Activated naive CD4-positive, alpha-beta T cell treated with anti-CD3 and anti-CD28 coated beads, Interleukin-2, amount 50 U/mL, for 72 hours (primary cell): ENCODE results near the gene LMF1. TPM values are rescaled to one million over a fixed set of nuclear protein-coding genes. Genes with fewer than 3 reads are reported as not detected.
A peak's percentile ranks its signal among the peaks of the same experiment; 100 is the strongest.
"Not testable (repeated sequence)": the region's sequence is repeated elsewhere in the genome, so short reads cannot be mapped to it uniquely, and the experiment has no call there.

Experiments
- ATAC-seq, 2 donors: fragments of 150-1000 bp; cut with Tn5 transposase; 2 replicates each; pipeline ENCODE4 v1.10.0; 2021; ENCODE audit warnings: mild to moderate bottlenecking in 2 of 2, moderate library complexity in 2 of 2
- DNase-seq, 2 donors: peaks; one replicate each; pipeline ENCODE4 v3.0.0; 2021 to 2022; ENCODE audit warnings: low spot score in 2 of 2
- H3K27ac Mint-ChIP-seq, 2 donors: one replicate each; pipeline ENCODE4 v1.8.0; 2022; ENCODE audit warnings: mild to moderate bottlenecking in 2 of 2, mixed read lengths in 2 of 2
- H3K36me3 Mint-ChIP-seq, 2 donors: one replicate each; pipeline ENCODE4 v1.8.0; 2022; ENCODE audit warnings: mixed read lengths in 2 of 2
- H3K9me3 Mint-ChIP-seq, 2 donors: one replicate each; pipeline ENCODE4 v1.8.0; 2022; ENCODE audit warnings: mixed read lengths in 2 of 2
- total RNA-seq, 2 donors: library from RNA; stranded (reverse); gene quantifications; one replicate each; pipeline ENCODE4 v1.2.3, GENCODE V29; 2022

Gene LMF1
- total RNA-seq, 2 donors from 2014 or later, result 13.0 to 19.1 TPM

GRCh38 chr16:830871-831570 is 139.8 kb downstream of the LMF1 start:
- Mint-ChIP-seq H3K36me3 (peaks cover 5% of the 10 kb centered on the region in 2 donors), H3K27ac (no peak overlapping the region), H3K9me3 (no peaks in the 10 kb centered on the region)
- no peak for ATAC-seq
- DNase-seq, result no peak

DNA sequence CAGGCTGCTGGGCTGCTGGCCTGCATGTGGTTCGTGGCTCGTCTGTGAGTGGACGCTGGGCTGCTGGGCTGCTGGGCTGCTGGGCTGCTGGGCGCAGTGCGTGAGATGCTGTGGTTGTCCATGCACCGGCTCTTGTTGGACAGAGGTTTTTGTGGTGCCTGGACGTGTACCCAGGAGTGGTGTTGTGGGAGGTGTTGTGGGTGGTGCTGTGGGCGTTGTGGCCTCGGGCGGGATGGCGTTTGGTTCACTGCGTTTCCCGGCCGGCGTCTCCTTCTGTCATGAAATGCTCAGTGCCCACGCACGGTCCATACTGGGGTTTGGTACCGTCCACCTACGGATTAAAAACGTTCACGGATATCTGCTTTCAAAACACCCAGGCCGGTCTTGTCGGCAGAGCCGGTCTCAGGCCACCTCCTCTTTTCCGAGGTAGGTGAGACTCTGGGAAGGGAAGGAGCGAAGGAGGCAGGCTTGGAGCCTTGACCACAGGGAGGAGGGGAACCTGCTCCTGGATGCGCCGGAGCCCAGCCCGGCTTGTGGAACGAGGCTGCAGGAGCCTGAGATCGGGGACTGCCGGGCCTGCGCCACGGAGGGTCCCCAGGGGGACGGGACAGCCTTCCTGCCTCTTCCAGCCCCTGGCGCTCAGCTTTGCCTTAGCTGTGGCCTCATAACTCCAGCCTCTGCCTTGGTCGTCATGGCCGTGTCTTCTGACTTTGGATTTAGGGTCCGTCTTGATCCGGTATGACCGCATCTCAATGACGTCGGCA is 140.5 kb downstream of the LMF1 start:
- ATAC-seq, result no peak
- no peaks in the 10 kb centered on the region for H3K36me3 Mint-ChIP-seq
- H3K27ac Mint-ChIP-seq, result no peak overlapping the region
- no peak for DNase-seq
- no peaks in the 10 kb centered on the region for H3K9me3 Mint-ChIP-seq

GRCh38 chr16:828891-829290 is 141.9 kb downstream of the LMF1 start:
- DNase-seq, result no peak

GRCh38 chr16:827513-827912 is 143.3 kb downstream of the LMF1 start:
- no peak overlapping the region for H3K27ac Mint-ChIP-seq
- DNase-seq (no peak), ATAC-seq (no peak)
- no peaks in the 10 kb centered on the region for H3K36me3 Mint-ChIP-seq
- no peaks in the 10 kb centered on the region for H3K9me3 Mint-ChIP-seq

More at GRCh38 chr16:828891-829290, 141.9 kb downstream of the LMF1 start:
- no peak for ATAC-seq
- Mint-ChIP-seq H3K36me3 (no peaks in the 10 kb centered on the region), H3K9me3 (no peaks in the 10 kb centered on the region), H3K27ac (no peak overlapping the region)

GRCh38 chr16:825341-826061 is 145.3 kb downstream of the LMF1 start:
- Mint-ChIP-seq H3K27ac (no peak overlapping the region), H3K9me3 (no peaks in the 10 kb centered on the region), H3K36me3 (no peaks in the 10 kb centered on the region)
- DNase-seq (no peak), ATAC-seq (no peak)

- no peak for DNase-seq
- no peak for ATAC-seq
- H3K36me3 Mint-ChIP-seq, result no peaks in the 10 kb centered on the region
- H3K9me3 Mint-ChIP-seq, result no peaks in the 10 kb centered on the region
- no peak overlapping the region for H3K27ac Mint-ChIP-seq
These were observed 146.2 kb downstream of the LMF1 start for GRCh38 chr16:824601-825000.

DNA sequence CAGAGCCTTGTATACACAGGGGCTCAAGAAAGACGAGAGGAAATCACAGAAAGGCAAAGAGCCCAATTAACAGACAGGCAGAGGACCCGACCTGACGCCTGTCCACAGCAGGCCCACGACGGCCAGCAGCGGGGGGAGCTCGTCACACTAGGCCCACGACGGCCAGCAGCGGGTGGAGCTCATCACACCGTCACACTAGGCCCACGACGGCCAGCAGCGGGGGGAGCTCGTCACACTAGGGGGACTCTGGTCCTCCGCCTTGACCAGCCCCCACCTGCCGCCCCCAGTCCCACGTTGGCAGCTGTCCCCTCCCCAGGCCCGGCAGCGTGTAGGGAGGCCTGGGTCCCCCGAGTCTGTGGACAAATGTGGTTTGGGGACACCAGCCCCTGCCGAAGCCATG is 146.6 kb downstream of the LMF1 start:
- no peak for DNase-seq
- no peak for ATAC-seq
- Mint-ChIP-seq H3K36me3 (no peaks in the 10 kb centered on the region), H3K27ac (no peak overlapping the region), H3K9me3 (no peaks in the 10 kb centered on the region)

- ATAC-seq (no peak), DNase-seq (no peak)
- Mint-ChIP-seq H3K9me3 (no peaks in the 10 kb centered on the region), H3K27ac (no peak overlapping the region), H3K36me3 (no peaks in the 10 kb centered on the region)
These were observed 147.9 kb downstream of the LMF1 start for GRCh38 chr16:822909-823297.

DNA sequence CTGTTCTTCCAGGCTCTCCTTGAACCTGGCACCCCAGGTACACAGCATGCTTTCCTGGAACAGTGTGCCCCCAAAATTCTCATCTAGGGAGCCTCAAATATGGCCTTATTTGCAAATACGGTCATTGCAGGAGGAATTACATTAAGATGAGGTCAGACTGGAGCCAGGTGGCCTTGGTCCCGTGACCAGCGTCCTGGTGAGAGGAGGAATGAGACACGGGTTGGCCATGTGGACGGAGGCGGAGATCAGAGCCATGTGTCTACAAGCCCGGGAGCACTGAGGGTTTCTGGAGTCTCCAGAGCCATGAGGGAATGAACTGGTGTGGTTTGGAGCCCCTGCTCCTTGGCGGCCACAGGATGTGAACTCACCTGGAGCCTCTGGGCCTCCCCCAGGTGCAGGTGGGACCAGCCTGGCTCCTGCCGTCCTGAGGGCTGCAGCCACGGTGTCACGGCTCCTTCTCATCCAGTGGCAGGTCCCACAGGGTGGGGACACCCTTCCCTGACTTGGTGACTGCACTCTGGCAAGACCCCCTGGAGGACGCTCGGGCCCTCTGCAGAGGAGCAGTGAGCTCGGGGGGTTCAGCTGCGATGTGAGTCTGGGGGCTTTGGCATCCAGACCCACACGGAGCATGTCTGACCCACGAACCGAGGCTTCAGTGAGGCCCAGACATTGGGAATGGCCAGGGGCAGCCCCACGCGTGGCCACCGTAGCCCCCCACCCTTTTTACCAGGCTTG is 148.4 kb downstream of the LMF1 start:
- H3K27ac Mint-ChIP-seq, result no peak overlapping the region
- no peaks in the 10 kb centered on the region for H3K36me3 Mint-ChIP-seq
- ATAC-seq (no peak), DNase-seq (no peak)
- H3K9me3 Mint-ChIP-seq, result no peaks in the 10 kb centered on the region

DNA sequence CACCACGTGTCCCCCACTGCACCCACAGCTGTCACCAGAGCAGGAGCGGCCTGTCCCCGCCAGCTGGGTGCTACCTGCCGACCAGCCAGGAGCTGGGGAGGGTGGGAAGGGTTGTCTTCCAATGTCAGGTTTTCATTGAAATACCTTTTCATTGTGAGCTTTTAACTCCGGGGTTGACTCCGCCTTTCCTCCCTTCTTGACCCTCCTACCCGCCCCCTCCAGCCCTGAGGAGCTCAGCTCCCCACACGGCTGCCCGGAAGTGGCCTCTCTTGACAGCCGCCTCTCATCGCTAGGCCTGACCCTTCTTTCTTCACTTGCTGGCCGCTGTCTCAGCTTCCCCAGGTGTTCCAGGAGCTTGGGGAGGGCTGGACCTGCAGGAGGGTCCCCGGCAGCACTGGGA is 149.0 kb downstream of the LMF1 start:
- Mint-ChIP-seq H3K27ac (no peak overlapping the region), H3K9me3 (no peaks in the 10 kb centered on the region), H3K36me3 (no peaks in the 10 kb centered on the region)
- DNase-seq (no peak), ATAC-seq (no peak)

DNA sequence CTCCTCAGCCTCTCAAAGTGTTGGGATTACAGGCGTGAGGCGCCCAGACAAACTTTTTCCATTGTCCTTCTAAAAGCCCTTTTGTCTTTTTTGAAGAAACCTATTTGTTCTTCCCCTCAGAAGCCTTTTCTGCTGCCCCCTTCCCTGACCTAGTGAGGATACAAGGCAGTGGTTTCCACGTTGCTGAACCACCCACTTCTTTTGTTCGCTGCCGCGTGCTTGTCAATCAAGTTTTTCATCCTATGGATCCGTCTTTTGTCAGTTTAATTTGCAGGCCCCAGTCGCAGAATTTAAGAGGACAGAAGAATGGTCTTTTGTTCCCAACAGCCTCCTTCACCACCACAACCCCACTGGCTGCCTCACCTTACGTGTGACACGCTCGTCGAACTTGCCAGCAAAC is 150.0 kb downstream of the LMF1 start:
- Mint-ChIP-seq H3K9me3 (no peaks in the 10 kb centered on the region), H3K27ac (no peak overlapping the region), H3K36me3 (no peaks in the 10 kb centered on the region)
- no peak for DNase-seq
- ATAC-seq, result no peak

GRCh38 chr16:820044-820408 is 150.8 kb downstream of the LMF1 start:
- not testable (repeated sequence) for DNase-seq, H3K9me3 Mint-ChIP-seq, H3K27ac Mint-ChIP-seq, ATAC-seq, H3K36me3 Mint-ChIP-seq

GRCh38 chr16:819336-820043 is 151.3 kb downstream of the LMF1 start:
- no peaks in the 10 kb centered on the region for H3K9me3 Mint-ChIP-seq
- H3K27ac Mint-ChIP-seq, result no peak overlapping the region
- ATAC-seq (peak in 1 of 2 donors; percentile 18), DNase-seq (no peak)
- H3K36me3 Mint-ChIP-seq, result no peaks in the 10 kb centered on the region

DNA sequence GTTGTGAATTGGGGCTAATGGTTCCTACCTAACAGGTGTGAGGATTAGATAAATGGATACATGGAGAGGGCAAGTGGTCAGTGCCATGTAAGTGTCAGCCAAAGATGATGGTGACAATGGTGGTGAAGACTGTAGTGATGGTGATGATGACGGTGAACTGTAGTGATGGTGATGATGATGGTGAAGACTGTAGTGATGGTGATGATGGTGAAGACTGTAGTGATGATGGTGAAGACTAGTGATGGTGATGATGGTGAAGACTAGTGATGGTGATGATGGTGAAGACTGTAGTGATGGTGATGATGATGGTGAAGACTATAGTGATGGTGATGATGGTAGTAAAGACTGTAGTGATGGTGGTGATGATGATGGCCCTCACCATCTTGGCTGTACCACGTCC is 152.2 kb downstream of the LMF1 start:
- Mint-ChIP-seq H3K9me3 (no peaks in the 10 kb centered on the region), H3K27ac (no peak overlapping the region), H3K36me3 (no peaks in the 10 kb centered on the region)
- no peak for ATAC-seq
- DNase-seq, result no peak

DNA sequence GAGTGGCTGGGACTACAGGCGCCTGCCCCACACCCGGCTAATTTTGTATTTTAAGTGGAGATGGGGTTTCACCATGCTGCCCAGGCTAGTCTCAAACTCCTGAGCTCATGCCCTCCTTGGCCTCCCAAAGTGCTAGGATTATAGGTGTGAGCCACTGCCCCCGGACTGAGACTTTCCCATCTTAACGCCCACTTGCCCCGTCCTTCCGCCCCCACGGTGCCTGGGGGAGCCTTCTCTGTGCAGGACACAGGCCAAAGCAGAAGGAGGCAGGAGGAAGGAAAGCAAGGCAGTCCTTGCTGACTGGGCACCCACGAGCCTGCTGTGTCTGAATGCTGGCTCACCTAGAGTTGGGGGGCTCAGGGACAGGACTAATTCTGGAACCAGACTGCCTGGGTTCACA is 152.7 kb downstream of the LMF1 start:
- Mint-ChIP-seq H3K36me3 (no peaks in the 10 kb centered on the region), H3K9me3 (no peaks in the 10 kb centered on the region), H3K27ac (no peak overlapping the region)
- DNase-seq (no peak), ATAC-seq (no peak)
